HCT116 (cell line): ENCODE data around the gene ZNF334.

ENCODE experiments used
- CTCF ChIP-seq, 3 experiments: fragments of 200-600 bp in 1 of 3; sonication (generic) in 1 of 3; IDR thresholded peaks in 2 of 3; conservative IDR thresholded peaks in 1 of 3; 2 replicates each; pipeline ENCODE4 v1.5.1; 2012 to 2017; ENCODE audit warnings: low read depth in 2 of 3, low read length in 2 of 3, antibody characterized with exemption in 1 of 3, borderline replicate concordance in 1 of 3, control low read depth in 1 of 3, mild to moderate bottlenecking in 1 of 3, mixed read lengths in 1 of 3, mixed run types in 1 of 3, moderate library complexity in 1 of 3; ENCODE audit not compliant: insufficient read depth in 1 of 3
- EGR1 ChIP-seq: IDR thresholded peaks from 2 replicates; pipeline ENCODE4 v1.6.1; 2012; ENCODE audit warnings: low read depth
- EZH2 ChIP-seq: fragments of 200-600 bp; sonication (generic); IDR thresholded peaks from 2 replicates; pipeline ENCODE4 v1.6.1; 2017; ENCODE audit warnings: antibody characterized with exemption, mixed run types
- EZH2phosphoT487 ChIP-seq: fragments of 200-600 bp; IDR thresholded peaks from 2 replicates; pipeline ENCODE4 v1.6.1; 2018; ENCODE audit warnings: antibody characterized with exemption, borderline replicate concordance
- MAX ChIP-seq: IDR thresholded peaks from 2 replicates; pipeline ENCODE4 v1.6.1; 2012
- POLR2A ChIP-seq: IDR thresholded peaks from 2 replicates; pipeline ENCODE4 v1.7.0; 2011; ENCODE audit warnings: borderline replicate concordance; ENCODE audit not compliant: insufficient read depth, insufficient read length; ENCODE audit errors: extremely low read depth
- RAD21 ChIP-seq: IDR thresholded peaks from 2 replicates; pipeline ENCODE4 v1.6.1; 2012; ENCODE audit warnings: low read depth, mild to moderate bottlenecking
- YY1 ChIP-seq: IDR thresholded peaks from 2 replicates; pipeline ENCODE4 v1.6.1; 2011; ENCODE audit warnings: low read length, low read depth, moderate library complexity, mild to moderate bottlenecking; ENCODE audit not compliant: insufficient replicate concordance; ENCODE audit errors: extremely low read depth
- ZFX ChIP-seq: fragments of 450-650 bp; IDR thresholded peaks from 2 replicates; pipeline ENCODE4 v1.6.1; 2017

- TF ChIP-seq EZH2, result no peak
- no peak for TF ChIP-seq MAX
- TF ChIP-seq POLR2A, result no peak
- no peak for TF ChIP-seq YY1
- no peak for TF ChIP-seq CTCF (IDR thresholded peaks at IDR 0.05 in 2 of 3, conservative IDR thresholded peaks at IDR 0.05 in 1 of 3; ENCODE audit: borderline replicate concordance in 1 of 3, insufficient read depth in 1 of 3, low read depth in 2 of 3, low read length in 2 of 3)
- TF ChIP-seq RAD21, result no peak
- TF ChIP-seq ZFX, result no peak
- no peak for TF ChIP-seq EGR1
- no peak for TF ChIP-seq EZH2phosphoT487
Measured at GRCh38 chr20:46512943-46513844, at the start of gene ZNF334.
